GM19438 (cell line): ENCODE measurements around the gene JAZF1.
"Not testable (repeated sequence)": the region's sequence is repeated elsewhere in the genome, so short reads cannot be mapped to it uniquely, and the experiment has no call there.

Experiments
- ATAC-seq: cut with Tn5 transposase; IDR thresholded peaks from one replicate; pipeline ENCODE4 v1.9.1; 2021; ENCODE audit warnings: low read depth; ENCODE audit not compliant: unreplicated experiment

The JAZF1 gene

DNA sequence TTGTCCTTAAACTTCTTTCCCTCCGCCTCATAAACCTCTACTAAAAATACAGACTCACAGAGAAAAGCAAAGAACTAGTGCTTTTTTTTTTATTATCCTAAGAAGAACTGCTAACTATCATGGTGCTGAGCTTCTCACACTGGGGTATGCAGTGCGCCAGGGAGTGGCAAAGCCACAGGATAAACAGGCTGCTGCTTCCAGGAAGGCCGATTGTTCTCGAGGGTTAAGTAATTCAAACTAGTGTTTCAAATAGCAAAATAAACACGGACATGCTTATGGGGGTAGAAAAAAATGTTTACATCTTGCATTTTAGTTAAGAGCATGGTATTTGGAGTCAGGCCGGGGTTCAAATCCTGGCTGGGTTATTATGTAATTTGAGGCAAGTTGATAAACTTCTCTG, 283.6 kb downstream of the JAZF1 start:
- no peak for ATAC-seq

DNA sequence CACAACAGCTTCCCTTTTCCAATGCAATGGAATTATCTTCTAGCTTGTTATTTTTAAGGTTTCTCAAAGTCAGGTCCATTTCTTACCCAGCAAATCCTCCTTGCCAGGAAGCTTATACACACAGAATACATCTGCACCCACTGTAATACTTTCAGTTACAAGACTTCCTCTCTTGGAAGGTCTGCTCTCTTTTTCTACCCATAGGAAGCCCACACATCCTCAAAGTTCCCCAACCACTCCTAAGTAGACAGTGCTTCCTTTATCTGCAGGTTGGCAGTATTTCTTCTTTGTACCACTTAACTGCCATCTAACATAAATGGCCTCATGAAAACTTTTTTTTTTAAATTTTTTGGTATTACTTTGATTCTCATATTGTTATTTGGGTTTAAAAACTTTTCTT, 285.0 kb downstream of the JAZF1 start:
- no peak for ATAC-seq

DNA sequence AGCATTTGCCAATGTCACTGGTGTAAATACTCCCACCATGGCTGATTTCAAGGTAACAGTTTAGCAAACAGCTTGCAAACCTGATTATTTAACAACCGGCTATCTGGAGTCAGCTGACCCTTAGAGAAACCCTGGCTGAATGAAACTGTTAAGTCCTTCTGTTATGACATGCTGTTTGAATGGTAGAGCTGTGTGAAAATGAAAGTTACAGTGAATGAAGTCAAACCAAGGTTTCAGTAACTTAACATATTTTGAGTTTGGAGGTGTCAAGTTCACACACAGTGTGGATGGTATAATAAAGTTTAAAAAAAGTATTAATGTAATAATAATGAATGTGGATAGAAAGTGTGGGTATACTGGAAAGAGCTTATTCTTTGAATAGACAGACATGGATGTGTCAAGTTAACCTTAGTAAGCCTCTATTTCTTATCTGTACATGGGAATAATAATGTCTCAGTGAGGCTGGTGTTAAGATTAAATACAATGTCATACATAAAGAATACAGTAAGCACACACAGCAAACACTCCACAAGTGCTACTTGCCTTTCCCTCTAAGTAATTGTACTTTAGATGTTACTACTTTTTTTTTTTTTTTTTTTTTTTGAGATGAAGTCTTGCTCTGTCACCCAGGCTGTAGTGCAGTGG, 290.3 kb downstream of the JAZF1 start:
- ATAC-seq, result peak; percentile 98

DNA sequence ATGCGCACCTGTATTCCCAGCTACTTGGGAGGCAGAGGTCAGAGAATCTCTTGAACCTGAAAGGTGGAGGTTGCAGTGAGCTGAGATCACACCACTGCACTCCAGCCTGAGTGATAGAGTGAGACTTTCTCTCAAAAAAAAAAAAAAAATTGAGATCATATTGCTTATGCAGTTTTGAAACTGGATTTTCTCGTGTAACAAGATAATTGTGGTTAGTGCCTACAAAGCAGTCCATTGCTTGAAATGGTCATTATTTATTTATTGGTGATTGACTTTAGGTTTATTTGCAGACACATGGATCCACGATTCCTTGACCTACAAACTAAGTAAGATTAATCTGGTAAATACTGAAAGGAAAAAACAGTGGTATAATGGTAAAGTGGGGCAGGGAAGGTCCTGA, 290.8 kb downstream of the JAZF1 start:
- ATAC-seq, result no peak

DNA sequence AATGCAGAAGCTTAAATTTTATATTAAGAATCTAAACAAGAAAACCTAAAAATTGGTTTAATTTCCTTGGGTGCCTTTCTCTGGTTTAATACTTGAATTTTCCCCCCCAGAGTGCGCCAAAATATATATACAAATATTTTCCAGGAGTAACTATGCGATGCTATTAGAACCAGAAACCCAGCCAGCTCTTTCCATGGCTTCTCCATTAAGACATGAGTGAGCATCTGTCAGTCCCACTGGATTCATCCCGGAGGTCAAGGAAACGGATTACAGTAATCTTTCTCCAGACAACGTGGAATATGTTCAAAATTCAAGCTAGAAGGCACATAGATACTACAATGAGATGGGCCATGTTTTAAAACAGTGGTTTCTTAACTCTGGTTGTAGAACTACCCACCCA, 291.9 kb downstream of the JAZF1 start:
- no peak for ATAC-seq

DNA sequence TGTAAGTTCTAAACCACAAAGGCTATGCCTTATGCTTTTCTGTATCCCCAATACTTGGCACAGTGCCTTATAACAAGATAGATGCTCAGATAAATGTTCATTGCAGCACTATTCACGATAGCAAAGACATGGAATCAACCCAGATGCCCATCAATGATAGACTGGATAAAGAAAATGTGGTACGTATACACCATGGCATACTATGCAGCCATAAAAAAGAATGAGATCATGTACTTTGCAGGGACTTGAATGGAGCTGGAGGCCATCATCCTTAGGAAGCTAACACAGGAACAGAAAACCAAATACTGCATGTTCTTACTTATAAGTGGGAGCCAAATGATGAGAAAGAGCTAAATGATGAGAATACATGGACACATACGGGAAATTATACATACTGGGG, 293.9 kb downstream of the JAZF1 start:
- ATAC-seq, result not testable (repeated sequence)

DNA sequence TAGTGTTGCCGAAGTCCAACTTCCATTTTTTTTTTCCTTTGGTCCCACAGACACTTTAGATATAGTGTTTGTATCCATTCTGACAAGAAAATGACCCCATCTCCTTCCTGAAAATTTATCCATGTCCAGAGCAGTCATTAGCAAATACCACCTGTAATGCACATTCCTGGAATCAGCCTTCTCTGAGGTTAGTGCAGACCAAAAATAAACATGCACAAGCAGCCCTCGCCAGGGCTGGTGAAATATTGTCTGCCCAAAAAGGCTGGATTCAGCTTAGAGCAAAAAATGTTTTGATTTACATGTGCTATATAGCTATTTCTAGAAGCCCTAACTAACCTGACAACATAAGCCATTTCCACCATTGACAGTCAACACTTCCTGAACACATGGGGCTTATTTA, 294.9 kb downstream of the JAZF1 start:
- no peak for ATAC-seq

DNA sequence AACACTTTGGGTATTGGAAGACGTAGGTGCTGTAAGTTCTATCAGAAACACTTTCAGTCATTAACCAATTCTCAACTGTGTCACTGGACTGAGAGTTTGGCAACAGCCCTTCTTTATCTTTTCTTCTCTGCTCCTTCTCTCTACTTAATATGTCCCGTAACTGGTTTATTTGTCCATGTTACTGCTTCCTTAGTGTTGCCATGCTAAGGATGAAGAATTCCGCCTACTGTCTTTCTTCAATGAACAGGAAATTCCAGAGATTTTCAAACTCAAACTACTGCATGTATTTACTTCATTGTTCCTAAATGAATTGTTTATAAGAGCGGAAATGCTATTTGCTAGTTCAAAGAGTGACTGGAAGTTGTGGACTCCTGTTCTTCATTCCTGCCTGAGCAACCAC, 296.9 kb downstream of the JAZF1 start:
- ATAC-seq, result no peak

DNA sequence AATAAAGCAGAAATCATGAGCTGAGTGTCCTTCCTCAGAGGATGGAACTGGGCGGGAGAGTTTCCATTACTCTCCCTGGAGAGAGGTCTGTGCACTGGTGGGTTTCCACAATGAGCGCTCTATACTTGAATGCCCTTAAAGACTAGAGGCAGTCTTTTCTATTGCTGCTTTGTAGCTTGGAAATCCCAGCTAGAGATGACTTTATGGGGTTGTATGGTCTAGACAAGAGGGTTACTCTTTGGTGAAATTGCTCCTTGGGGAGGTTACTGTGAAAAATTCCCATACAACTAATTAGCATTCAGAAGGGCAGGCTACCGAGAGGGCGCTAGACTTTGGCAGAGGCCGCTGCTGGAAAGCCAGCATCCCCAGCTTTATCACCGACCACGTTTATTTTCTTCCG, 303.8 kb downstream of the JAZF1 start:
- ATAC-seq, result no peak

DNA sequence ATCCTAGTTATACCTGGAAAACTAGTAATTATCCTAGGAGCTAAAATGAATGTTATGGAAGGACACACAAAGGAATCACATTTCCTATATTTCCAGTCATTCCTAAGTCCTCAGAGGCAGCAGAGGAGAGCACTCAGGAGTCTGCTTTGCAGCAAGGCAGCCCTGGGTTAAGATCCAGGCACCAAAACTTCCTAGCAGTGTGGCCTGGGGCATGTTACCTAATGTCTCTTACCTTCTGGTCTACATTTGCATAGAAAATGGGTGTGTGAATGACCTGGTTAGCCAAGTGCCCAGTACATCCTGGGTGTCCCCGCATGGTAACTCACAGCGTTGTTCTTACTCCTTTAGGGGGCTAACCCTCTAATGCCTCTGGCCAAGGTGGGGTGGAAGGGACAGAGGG, 304.8 kb downstream of the JAZF1 start:
- no peak for ATAC-seq

DNA sequence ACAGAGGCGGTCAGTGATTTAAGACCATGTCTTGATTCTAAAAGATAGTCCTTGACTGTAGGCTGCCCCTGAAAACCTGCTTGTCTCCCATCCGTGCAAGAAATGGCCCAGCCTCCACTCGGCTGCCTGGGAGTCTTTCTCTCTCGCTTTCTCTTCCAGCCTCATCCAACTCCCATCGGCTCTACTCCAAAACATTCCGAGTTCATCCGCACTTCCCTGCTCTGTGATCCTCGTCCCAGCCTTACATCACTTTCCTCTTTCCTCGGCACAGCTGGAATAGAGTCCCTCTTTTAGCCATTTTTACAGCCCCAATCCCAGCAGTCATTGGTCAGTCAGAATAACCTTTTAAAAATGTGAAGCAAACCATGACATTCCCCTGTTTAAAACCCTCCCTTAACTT, 305.5 kb downstream of the JAZF1 start:
- no peak for ATAC-seq

DNA sequence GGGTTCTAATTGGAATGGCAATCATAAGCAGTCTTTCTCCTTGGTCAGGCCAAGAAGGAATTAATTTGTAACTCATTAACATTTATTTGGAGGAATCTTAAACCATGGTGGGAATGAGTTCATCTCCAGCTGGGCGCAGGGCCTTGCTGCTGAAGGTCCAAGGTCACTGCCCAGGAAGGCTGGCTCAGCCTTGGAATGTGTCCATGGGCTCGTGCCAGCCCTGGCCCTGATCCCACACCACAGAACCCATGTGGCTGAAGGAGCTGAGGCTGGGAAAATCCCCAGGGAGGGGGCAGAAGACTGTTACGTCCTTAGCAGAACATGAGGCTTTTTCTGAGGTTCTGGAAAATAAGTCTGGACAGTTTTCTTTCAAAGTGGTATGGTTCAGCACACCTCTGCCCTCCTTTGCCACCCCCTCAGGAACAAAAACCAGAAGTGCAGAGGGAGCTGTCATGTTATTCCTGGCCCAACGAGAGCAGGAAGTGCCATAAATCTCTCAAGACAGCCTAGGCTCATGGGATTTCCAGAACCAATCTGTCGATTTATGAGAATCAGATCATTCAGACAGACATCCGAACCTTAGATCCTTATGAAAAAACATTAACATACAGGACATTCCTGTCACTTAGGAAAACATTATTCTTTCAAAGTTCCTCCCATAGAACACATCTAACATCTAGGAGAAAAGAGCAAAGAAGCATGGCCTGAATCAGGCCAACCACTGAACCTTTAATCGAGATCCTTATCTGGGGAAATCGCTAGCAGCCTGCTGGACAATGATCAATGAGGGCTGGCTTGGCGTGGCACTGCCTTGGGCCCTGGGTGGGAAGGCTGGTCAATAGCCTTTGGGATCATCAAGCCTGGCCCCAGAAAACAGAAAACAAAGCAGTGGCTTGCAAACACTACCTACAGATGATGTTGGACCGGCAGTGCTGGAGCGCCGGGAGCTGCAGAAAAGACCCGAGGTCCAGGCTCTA, 306.3 kb downstream of the JAZF1 start:
- no peak for ATAC-seq

DNA sequence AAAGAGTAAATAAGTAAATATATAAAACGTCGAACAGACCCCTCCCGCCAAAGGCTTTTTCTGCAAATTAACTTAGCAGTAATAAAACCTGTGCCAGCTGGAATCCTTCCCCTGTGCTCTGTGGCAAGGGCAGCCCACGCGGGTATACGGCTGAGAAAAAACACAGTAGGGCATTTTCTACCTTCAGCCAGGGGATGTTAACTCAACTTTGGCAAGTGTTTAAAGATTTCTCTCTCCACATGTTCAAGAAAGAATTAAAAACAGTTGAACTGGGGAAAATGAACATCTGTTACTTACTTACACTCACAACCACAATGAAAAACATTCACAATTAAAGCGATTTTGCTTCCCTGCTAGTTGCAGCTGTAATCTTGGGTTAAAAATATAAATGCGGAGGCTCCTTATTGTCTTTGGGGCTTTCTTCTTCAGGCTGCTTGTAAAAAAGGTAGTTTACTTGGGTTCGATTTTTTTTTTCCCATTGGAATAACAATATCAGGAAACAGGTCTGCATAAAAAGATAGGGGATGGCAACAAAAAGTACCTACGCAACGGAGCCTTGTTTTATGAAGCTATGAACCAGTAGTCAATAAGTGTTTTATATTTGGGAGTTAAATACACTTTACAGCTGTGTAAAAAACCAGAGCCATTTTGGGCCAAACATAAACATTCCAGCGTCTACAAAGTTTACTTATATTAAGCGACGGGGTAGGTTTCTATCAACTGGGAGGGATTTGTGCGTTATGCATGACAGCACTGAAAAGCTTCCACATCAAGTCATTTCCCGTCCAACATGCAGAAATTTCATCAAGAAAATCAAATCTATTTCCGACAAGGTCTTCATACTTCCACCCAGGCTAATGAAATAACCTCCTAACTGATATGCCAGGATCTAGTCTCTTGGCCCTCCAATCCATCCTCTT, 308.0 kb downstream of the JAZF1 start:
- no peak for ATAC-seq

DNA sequence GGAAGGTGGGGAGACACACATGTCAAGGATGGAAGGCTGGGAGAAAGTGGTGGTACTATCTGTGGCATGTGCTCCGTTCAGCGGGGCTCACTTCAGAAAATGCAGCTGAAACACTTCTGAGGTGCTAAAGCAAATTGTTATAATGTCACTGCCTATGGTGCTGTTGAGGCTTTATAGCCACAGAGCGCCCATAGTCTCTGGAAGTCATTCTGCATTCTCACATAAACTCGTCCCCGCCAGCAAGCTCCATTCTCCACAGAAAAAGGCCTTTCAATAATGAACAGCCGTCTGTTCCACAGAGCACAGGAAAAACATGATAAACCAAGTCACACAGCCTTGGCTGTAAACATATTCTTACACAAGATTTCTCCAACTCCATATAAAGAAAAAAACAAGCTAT, 308.7 kb downstream of the JAZF1 start:
- ATAC-seq, result no peak

DNA sequence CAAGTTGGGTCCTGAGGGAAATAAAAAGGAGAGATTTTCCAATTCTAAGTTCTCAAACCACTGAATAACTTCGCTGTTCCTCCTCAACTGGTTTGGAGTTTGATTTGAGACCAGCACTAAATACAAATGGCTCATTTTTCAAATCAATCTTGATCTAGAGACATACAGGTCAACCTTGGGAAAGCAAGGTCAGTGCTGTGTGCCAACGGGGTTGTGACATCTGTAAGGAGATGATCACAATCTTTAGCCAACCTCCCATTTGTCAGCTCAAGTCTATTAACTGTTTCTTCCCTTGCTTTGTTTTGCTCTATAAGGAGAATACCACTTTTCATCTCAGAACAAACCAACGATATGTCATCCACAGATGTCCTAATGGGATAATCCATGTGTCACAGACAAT, 309.5 kb downstream of the JAZF1 start:
- ATAC-seq, result no peak

DNA sequence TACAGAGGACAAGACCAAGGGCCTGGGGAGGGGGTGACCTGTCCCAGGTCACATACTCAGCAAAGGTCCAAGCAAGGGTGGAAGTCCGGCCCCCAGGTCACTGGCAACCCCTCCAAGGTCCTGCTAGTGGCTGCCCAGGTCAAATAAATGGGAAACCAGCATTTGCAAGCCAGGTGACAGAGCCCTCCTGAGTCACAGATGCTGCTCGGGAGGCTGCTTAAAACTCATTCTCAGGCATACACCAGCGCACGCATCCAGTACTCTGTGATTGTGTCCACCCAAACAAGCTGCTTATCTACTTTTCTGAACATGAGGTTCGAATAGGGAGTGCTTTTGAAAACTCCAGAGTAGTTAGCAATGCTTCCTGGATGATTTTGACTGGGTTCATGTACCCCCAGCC, 310.0 kb downstream of the JAZF1 start:
- ATAC-seq, result no peak

DNA sequence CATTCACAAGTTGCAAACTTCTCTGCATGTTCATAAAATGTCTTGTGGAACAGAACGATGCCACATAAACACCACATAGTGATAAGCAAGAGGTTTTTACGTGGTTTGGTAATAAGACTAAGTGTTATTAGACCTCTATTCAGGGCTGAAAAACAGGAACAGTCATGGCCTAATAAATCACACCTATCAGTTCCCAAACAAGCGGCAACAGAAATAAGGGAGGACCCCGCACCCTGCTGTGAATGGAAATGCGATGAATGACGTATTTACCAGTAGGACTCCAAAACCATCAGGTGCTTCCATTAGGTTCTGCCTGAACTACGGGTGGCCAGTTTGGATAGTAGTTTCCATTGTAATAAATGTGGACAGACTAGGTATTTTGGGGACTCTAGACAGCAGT, 311.5 kb downstream of the JAZF1 start:
- ATAC-seq, result no peak

DNA sequence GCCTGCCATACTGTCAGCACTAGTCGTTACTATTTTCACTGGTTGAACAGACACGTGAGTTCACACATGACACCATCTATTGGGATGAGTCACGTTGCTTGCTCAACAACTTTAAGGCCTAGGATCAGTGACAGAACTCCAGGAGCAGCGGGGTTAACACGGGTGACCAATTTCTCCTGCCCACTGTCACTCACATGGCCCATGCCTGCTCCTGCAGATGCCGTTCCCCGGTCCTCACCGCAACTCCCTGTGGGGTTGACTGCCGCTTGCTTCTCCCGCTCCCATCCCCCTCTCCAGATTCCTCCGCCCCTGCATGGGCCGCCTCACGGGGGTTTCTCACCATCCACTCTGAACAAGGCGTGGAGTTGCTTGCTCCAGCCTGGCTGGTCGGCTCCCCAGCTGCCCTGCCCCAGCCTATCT, 312.5 kb downstream of the JAZF1 start:
- ATAC-seq, result no peak

DNA sequence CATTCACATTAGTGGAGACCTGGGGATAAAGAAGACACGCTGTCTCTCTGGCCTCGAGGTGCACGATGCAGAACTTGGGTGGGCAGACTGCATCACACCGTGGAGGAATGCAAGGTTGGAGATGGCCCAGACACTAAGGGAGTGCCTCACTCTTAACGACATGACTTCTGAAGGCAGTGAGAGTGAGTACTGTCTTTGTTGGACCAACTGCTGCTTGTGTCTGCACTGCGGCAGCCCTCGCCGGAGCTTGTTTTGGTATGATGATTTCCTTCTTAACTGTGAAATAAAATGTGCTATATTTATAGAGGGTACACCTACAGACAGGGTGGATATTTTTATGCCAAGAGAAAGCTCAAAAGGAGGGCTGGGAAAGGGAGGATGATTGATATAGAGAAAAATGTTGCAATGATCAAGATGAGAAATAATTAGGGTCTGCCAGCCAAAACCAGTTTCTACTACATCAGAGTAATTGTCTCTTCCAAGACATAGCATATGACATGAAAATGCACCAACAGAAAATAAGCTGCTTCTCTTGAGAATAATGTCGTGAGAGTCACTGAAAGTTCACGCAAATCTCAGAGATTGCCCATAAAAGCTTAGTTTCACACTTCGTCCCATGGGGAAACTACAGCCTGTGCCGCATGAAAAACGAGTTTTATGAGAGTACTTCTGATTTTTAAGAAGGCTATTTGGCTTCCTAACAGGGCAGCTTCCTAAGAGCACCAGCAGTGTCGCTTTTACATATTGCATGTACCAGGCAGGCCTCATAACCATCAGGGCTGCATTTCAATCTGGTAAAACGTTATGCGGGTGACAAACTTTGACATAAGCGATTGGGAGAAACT, 313.5 kb downstream of the JAZF1 start:
- no peak for ATAC-seq

DNA sequence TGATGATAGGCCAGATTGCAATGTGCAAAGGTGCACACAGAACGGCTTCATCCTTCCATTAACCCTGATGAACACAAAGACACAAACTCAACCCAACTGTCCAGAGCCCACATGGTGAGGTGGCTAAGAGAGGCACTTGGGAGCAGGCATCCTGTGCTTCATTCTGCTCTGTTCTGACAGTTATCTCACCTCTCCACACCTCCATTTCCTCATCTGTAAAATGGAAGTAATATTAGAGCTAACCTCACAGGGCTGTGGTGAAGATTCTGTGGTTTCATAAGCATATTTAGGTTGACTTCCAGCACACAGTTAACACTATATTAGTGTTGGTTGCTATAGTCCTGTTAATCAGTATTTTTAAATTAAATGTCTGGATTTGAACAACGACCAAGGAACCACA, 314.3 kb downstream of the JAZF1 start:
- ATAC-seq, result no peak
